Loucy (cell line): Measurements from ENCODE around the gene IGF1R.

Source experiments
- CTCF ChIP-seq: fragments of 200-600 bp; sonication (generic); conservative IDR thresholded peaks from 2 replicates; pipeline ENCODE4 v1.5.1; 2014; ENCODE audit warnings: mild to moderate bottlenecking, antibody characterized with exemption, low read length
- EZH2phosphoT487 ChIP-seq: fragments of 200-600 bp; IDR thresholded peaks from 2 replicates; pipeline ENCODE4 v1.6.1; 2018; ENCODE audit warnings: antibody characterized with exemption, mild to moderate bottlenecking, moderate library complexity, borderline replicate concordance

DNA sequence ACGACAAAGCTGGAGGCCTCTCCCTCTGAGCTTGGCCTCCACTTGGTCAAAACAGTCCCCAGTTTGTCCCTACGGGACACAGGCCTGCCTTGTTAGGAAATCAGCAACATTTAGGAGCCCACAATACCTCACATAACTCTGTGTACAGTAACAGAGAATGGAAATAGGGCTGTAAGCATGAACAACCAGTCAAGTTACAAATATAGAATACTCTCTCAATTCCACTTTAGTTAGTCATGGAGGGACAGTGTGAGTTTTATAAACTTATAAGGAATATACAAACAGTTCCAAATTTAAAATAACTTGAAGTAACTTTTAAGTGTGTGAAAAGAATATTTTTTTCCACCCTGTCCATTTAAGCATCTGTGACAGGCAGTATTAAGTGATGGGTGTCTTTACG is 229.8 kb downstream of the IGF1R start:
- TF ChIP-seq EZH2phosphoT487 (no peak), CTCF (no peak)
